DND-41 (cell line): Measurements from ENCODE around the gene CCDC40.

Experiments used
- CTCF ChIP-seq: IDR thresholded peaks from 2 replicates; pipeline ENCODE4 v1.5.1; 2012; ENCODE audit warnings: borderline replicate concordance, low read length, moderate library complexity, mild to moderate bottlenecking; ENCODE audit not compliant: poor library complexity, severe bottlenecking; ENCODE audit errors: extremely low read depth
- EZH2 ChIP-seq: IDR thresholded peaks from 3 replicates; pipeline ENCODE4 v1.6.1; 2012; ENCODE audit warnings: borderline replicate concordance, low read depth, mild to moderate bottlenecking, moderate library complexity, low read length, inconsistent platforms; ENCODE audit not compliant: severe bottlenecking

GRCh38 chr17:79992649-79993389 lies 43.6 kb upstream of the CCDC40 start:
- TF ChIP-seq CTCF (no peak), EZH2 (no peak)
